HUES64 (cell line): ENCODE data around the gene CCDC171.
"Not testable (repeated sequence)": the region's sequence is repeated elsewhere in the genome, so short reads cannot be mapped to it uniquely, and the experiment has no call there.

Source experiments
- H3K27ac ChIP-seq: 2 replicates; pipeline ENCODE4 v1.7.0; 2013; ENCODE audit warnings: low read depth, low read length, inconsistent platforms
- H3K27me3 ChIP-seq: 2 replicates; pipeline ENCODE4 v1.6.1; 2013; ENCODE audit warnings: mild to moderate bottlenecking, low read length; ENCODE audit not compliant: insufficient read depth
- H3K36me3 ChIP-seq: 2 replicates; pipeline ENCODE4 v1.6.1; 2013; ENCODE audit warnings: mild to moderate bottlenecking, low read length; ENCODE audit not compliant: insufficient read depth
- H3K4me1 ChIP-seq: 2 replicates; pipeline ENCODE4 v1.6.1; 2013; ENCODE audit warnings: mild to moderate bottlenecking, low read length, moderate library complexity; ENCODE audit not compliant: insufficient read depth
- H3K4me3 ChIP-seq: 2 replicates; pipeline ENCODE4 v1.5.1; 2013; ENCODE audit warnings: mild to moderate bottlenecking, low read length, moderate library complexity
- H3K9ac ChIP-seq: 2 replicates; pipeline ENCODE4 v1.6.1; 2013; ENCODE audit warnings: mild to moderate bottlenecking, low read depth, low read length
- H3K9me3 ChIP-seq: 2 replicates; pipeline ENCODE4 v1.6.1; 2013; ENCODE audit warnings: low read depth, low read length; ENCODE audit not compliant: insufficient read depth
- WGBS: fragments of 150-250, 120-280 bp; methylation state at CpG from one replicate; pipeline ENCODE4 v1.1.7; 2013; ENCODE audit warnings: missing lambda C conversion rate; 5-methylcytosine and 5-hydroxymethylcytosine counted together

CCDC171 gene

GRCh38 chr9:15699876-15700559 lies 147.2 kb downstream of the CCDC171 start:
- 90% methylated on average over 32 of the region's 36 CpGs for WGBS
- H3K27me3 ChIP-seq, H3K4me3 ChIP-seq, H3K36me3 ChIP-seq, H3K9me3 ChIP-seq, H3K9ac ChIP-seq, H3K27ac ChIP-seq, H3K4me1 ChIP-seq: not testable (repeated sequence)

DNA sequence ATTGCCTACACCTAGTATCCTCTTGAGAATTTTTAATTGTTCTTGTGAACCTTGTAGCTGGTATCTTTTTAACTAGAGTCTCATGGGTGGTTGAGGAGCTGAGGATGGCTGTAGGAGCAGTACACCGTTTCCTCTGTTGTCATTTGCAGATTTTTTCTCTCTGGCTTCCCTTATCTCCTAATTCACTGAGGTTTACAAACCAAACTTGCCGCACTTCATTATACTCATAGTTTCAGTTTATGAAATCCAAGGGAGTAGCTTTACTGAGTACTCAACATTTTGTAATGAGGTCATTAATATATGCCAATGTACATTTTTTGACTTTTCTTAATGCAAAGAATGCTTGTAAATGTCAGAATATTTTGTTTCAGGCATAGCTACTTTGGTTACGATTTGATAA lies 154.2 kb downstream of the CCDC171 start:
- H3K36me3 ChIP-seq, result no peaks in the 10 kb centered on the region
- no peaks in the 10 kb centered on the region for H3K27me3 ChIP-seq
- H3K9ac ChIP-seq, result no peak overlapping the region
- no peak overlapping the region for H3K4me3 ChIP-seq
- no peak overlapping the region for H3K27ac ChIP-seq
- H3K9me3 ChIP-seq, result no peaks in the 10 kb centered on the region
- no peaks in the 10 kb centered on the region for H3K4me1 ChIP-seq
- 100% methylated on average over 1 of the region's 3 CpGs for WGBS

DNA sequence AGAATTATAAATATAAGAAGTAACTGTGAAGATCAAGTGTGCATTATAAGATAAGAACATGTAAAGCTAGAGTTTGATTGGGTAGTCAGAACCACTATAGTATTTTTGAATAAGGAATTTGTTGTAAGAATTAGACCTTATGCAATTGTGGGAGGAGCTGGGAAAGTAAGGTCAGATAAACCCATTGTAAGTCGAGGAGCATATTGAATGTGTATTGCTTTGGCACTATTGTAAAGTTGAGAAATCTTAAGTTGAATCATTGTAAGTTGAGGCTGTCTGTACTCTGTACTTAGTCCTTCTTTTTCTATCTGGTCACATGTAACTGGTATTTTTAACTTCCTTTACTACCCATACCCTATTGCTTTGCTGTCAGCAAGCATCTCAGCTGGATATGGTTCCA lies 158.7 kb downstream of the CCDC171 start:
- no peak overlapping the region for H3K9ac ChIP-seq
- WGBS, result 89% methylated on average over 1 of the region's 1 CpG
- no peaks in the 10 kb centered on the region for H3K4me1 ChIP-seq
- H3K9me3 ChIP-seq, result no peaks in the 10 kb centered on the region
- H3K36me3 ChIP-seq, result no peaks in the 10 kb centered on the region
- no peak overlapping the region for H3K4me3 ChIP-seq
- H3K27me3 ChIP-seq, result no peaks in the 10 kb centered on the region
- no peak overlapping the region for H3K27ac ChIP-seq

DNA sequence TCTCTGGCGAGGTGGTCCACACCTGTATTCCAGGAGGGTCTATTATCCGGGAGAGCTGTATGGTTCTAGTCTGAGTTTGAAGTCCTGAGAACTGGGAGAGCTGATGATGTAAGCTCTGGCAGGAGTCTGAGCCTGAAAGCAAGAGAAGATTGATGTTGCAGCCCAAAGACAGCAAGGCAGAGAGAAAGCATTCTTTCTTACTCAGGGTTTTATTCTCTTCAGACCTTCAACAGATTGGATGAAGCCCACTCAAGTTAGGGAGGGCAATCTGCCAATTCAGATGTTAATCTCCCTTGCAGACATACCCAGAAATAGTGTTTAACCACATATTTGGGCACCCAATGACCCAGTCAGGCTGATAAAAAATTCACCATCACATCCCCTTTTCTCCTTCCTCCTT lies 159.1 kb downstream of the CCDC171 start:
- Histone ChIP-seq H3K4me1 (no peaks in the 10 kb centered on the region), H3K27ac (no peak overlapping the region), H3K4me3 (no peak overlapping the region), H3K9ac (no peak overlapping the region), H3K36me3 (no peaks in the 10 kb centered on the region), H3K9me3 (no peaks in the 10 kb centered on the region), H3K27me3 (no peaks in the 10 kb centered on the region)
- WGBS, result 96% methylated on average over 2 of the region's 2 CpGs

DNA sequence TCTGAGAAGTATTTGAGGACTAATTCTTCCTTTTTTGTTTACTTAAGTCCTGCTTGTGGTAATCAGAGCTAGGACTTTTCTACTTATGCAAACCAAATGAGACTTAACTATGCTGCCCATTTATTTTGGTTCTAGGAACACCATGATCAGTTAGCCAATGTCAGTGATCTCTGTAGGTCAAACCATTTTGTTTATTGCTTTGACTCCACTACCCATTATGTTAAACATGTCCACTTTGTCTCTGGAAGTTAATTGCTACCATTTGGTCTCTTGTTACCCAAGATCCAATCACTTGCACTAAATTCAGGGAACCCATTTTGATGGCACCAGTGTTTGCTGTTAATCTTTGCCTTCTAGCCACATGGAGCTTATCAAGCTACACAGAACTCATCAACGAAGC lies 161.9 kb downstream of the CCDC171 start:
- H3K27me3 ChIP-seq, result no peaks in the 10 kb centered on the region
- no peaks in the 10 kb centered on the region for H3K4me1 ChIP-seq
- no peaks in the 10 kb centered on the region for H3K36me3 ChIP-seq
- no peak overlapping the region for H3K4me3 ChIP-seq
- 90% methylated on average over 1 of the region's 1 CpG for WGBS
- no peak overlapping the region for H3K27ac ChIP-seq
- no peaks in the 10 kb centered on the region for H3K9me3 ChIP-seq
- H3K9ac ChIP-seq, result no peak overlapping the region

GRCh38 chr9:15717290-15717967 lies 164.6 kb downstream of the CCDC171 start:
- Histone ChIP-seq H3K27me3 (no peaks in the 10 kb centered on the region), H3K27ac (no peak overlapping the region), H3K36me3 (no peaks in the 10 kb centered on the region), H3K4me3 (no peak overlapping the region), H3K9ac (no peak overlapping the region), H3K9me3 (no peaks in the 10 kb centered on the region), H3K4me1 (0 out of 2 replicates have a peak, but pooled peaks cover under 1% of the 10 kb centered on the region)
- 93% methylated on average over 5 of the region's 5 CpGs for WGBS

- H3K9ac ChIP-seq, result no peak overlapping the region
- H3K4me3 ChIP-seq, result no peak overlapping the region
- H3K27ac ChIP-seq, result no peak overlapping the region
- peaks cover 10% of the 10 kb centered on the region for H3K4me1 ChIP-seq
- H3K9me3 ChIP-seq, result no peaks in the 10 kb centered on the region
- H3K36me3 ChIP-seq, result no peaks in the 10 kb centered on the region
- 96% methylated on average over 1 of the region's 1 CpG for WGBS
- no peaks in the 10 kb centered on the region for H3K27me3 ChIP-seq
These were observed 165.6 kb downstream of the CCDC171 start for GRCh38 chr9:15718423-15718822.

GRCh38 chr9:15720861-15721260 lies 168.0 kb downstream of the CCDC171 start:
- WGBS, result no CpG with 5 or more reads among the region's 1 CpG

GRCh38 chr9:15722888-15723287 lies 170.0 kb downstream of the CCDC171 start:
- H3K27ac ChIP-seq, result no peak overlapping the region
- no peaks in the 10 kb centered on the region for H3K36me3 ChIP-seq
- H3K9me3 ChIP-seq, result no peaks in the 10 kb centered on the region
- peaks cover 11% of the 10 kb centered on the region for H3K4me1 ChIP-seq
- WGBS, result 47% methylated on average over 5 of the region's 5 CpGs
- no peak overlapping the region for H3K4me3 ChIP-seq
- no peaks in the 10 kb centered on the region for H3K27me3 ChIP-seq
- no peak overlapping the region for H3K9ac ChIP-seq

More at GRCh38 chr9:15720861-15721260, 168.0 kb downstream of the CCDC171 start:
- Histone ChIP-seq H3K4me3 (no peak overlapping the region), H3K27me3 (no peaks in the 10 kb centered on the region), H3K27ac (no peak overlapping the region), H3K9me3 (no peaks in the 10 kb centered on the region), H3K9ac (no peak overlapping the region), H3K4me1 (peaks cover 11% of the 10 kb centered on the region), H3K36me3 (no peaks in the 10 kb centered on the region)

DNA sequence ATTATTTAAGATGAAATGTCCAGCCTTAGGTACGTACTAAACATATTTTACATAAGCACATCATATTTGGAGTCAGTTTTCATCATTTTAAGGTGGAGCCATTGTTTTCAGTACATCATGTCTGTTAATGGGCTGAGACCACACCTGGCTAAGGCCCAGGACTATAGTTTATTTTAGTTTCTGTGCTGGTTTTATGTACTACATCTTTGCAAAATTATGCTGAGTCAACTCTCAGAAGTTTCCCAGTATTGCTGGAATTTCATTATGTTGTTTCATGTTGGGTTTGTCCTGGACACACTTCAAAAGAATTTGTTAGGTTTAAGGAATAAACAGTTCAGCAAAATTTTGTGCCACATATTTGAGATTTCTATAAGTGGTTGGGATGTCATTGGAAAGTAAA lies 171.2 kb downstream of the CCDC171 start:
- Histone ChIP-seq H3K36me3 (no peaks in the 10 kb centered on the region), H3K27ac (no peak overlapping the region), H3K4me1 (peaks cover 11% of the 10 kb centered on the region), H3K27me3 (no peaks in the 10 kb centered on the region), H3K4me3 (no peak overlapping the region), H3K9me3 (no peaks in the 10 kb centered on the region), H3K9ac (no peak overlapping the region)
- WGBS, result 100% methylated on average over 1 of the region's 1 CpG

GRCh38 chr9:15724612-15725011 lies 171.8 kb downstream of the CCDC171 start:
- WGBS, result 84% methylated on average over 1 of the region's 1 CpG
- Histone ChIP-seq H3K27ac (no peak overlapping the region), H3K4me1 (peaks cover 11% of the 10 kb centered on the region)

More at GRCh38 chr9:15724612-15725011, 171.8 kb downstream of the CCDC171 start:
- Histone ChIP-seq H3K9me3 (no peaks in the 10 kb centered on the region), H3K9ac (no peak overlapping the region), H3K27me3 (no peaks in the 10 kb centered on the region), H3K4me3 (no peak overlapping the region), H3K36me3 (no peaks in the 10 kb centered on the region)
